Measurements from ENCODE around the gene PRKAG3. TPM values are rescaled to one million over a fixed set of nuclear protein-coding genes. Genes with fewer than 3 reads are reported as not detected.
"Not testable (repeated sequence)": the region's sequence is repeated elsewhere in the genome, so short reads cannot be mapped to it uniquely, and the experiment has no call there.

The PRKAG3 gene
- total and polyA plus RNA-seq, 9 of the 15 experiments (the other 6 are each of a cell fraction or from before 2014, with no cell fraction given) = not detected

DNA sequence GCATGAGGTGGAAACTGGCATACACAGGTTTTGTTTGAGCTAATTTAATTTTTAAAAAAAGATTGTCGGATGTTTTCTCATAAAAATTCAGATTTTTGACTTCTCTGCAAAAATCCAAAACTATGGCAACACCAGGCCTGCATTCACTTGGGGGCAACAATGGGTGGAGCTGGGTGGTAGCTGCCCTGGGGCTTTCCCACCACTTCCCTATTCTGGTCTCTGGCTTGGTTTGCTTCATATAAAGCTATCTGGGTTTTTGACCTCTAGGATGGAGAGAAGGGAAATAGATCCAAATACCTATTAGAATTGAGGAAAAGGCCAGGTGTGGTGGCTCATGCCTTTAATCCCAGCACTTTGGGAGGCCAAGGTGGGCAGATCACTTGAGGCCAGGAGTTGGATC lies 55.1 kb downstream of the PRKAG3 start (continued):
- TF ChIP-seq, protein P1, sequence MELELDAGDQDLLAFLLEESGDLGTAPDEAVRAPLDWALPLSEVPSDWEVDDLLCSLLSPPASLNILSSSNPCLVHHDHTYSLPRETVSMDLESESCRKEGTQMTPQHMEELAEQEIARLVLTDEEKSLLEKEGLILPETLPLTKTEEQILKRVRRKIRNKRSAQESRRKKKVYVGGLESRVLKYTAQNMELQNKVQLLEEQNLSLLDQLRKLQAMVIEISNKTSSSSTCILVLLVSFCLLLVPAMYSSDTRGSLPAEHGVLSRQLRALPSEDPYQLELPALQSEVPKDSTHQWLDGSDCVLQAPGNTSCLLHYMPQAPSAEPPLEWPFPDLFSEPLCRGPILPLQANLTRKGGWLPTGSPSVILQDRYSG (tag; conservative IDR thresholded peaks at IDR 0.05; ENCODE audit: low read depth) = no peak

DNA sequence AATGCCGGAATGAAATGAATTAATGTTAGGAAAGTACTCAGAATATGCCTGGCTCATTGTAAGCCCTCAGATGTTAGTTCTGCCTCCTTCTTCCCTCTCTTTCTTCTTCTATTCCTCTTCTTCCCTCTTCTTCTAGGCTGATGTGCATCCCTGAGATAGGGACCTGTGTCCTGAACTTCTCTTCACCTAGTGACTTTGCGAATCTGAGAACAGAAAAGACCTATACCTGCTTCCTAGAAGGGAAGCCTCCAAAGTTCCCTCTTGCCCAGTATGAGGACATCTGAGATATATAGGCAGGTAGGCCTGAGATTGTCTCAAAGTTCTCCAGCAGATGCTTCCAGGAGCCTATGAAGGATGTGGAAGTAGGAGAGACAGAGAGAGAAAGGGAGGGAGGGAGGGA lies 57.7 kb downstream of the PRKAG3 start:
- Histone ChIP-seq H4K20me1 (replicated peaks; ENCODE audit: control insufficient read depth, insufficient read depth, low read length) (no peaks in the 10 kb centered on the region), H3K79me2 (ENCODE audit: control insufficient read depth, insufficient read depth, low read length) (no peaks in the 10 kb centered on the region), H3K4me2 (ENCODE audit: insufficient read depth, low read length) (no peak overlapping the region), H3K4me1 (replicated peaks in 1 of 2; ENCODE audit: control insufficient read depth in 2 of 2, insufficient read depth in 2 of 2, low read length in 2 of 2) (no peaks in the 10 kb centered on the region), H3K36me3 (ENCODE audit: control insufficient read depth, insufficient read depth, low read length) (no peaks in the 10 kb centered on the region), H2AFZ (ENCODE audit: low read depth, low read length) (no peak overlapping the region), H3K27me3 (ENCODE audit: control insufficient read depth in 2 of 2, insufficient read depth in 2 of 2, low read length in 2 of 2) (peaks cover 0 to 4% of the 10 kb centered on the region in 2 experiments; a peak in 2 of 5 replicates), H3K9me3 (replicated peaks; ENCODE audit: control insufficient read depth, insufficient read depth, low read depth, low read length) (no peaks in the 10 kb centered on the region), H3K9me1 (ENCODE audit: control insufficient read depth, insufficient read depth, low read length) (no peaks in the 10 kb centered on the region), H3K9ac (ENCODE audit: insufficient read depth in 1 of 2, low read depth in 2 of 2, low read length in 2 of 2) (no peak overlapping the region), H3K27ac (ENCODE audit: extremely low read depth, low read depth, low read length) (no peak overlapping the region), H3K4me3 (no peak overlapping the region)
- FAIRE-seq (no peak), DNase-seq (ENCODE audit: extremely low read depth in 1 of 4, low spot score in 3 of 4) (no peak), ATAC-seq (no peak)
- in situ Hi-C loops (cut with MboI) = no loop called here
- TF ChIP-seq PBX2 (CRISPR knock-in tag; IDR thresholded peaks at IDR 0.05; ENCODE audit: low read depth) = no peak
- no peak for TF ChIP-seq PBX2 (tag; conservative IDR thresholded peaks at IDR 0.05; ENCODE audit: low read depth)
- TF ChIP-seq TOE1 (IDR thresholded peaks at IDR 0.05; ENCODE audit: borderline replicate concordance) = no peak
- no peak for TF ChIP-seq TOE1 (CRISPR knock-in tag; IDR thresholded peaks at IDR 0.05; ENCODE audit: borderline replicate concordance, low read depth)
- TF ChIP-seq RUNX1 (IDR thresholded peaks at IDR 0.05; ENCODE audit: low read depth) = no peak
- TF ChIP-seq POLR2G (IDR thresholded peaks at IDR 0.05; ENCODE audit: low read depth, low read length) = no peak
- TF ChIP-seq NR1H2 (CRISPR knock-in tag; IDR thresholded peaks at IDR 0.05) = no peak
- no peak for TF ChIP-seq STAT5A (IDR thresholded peaks at IDR 0.05; ENCODE audit: borderline replicate concordance, low read length)
- CTCF ChIA-PET (ENCODE audit: low intra/inter-chr PET ratio) = no interaction called here
- WGBS (ENCODE audit: insufficient coverage, low coverage, missing lambda C conversion rate) = 4% methylated on average over 2 of the region's 2 CpGs
- intact Hi-C loops (cut with micrococcal nuclease) = no loop called here
- POLR2A ChIA-PET = no interaction called here
- BruUV-seq (replicated peaks) = no TSS peak

DNA sequence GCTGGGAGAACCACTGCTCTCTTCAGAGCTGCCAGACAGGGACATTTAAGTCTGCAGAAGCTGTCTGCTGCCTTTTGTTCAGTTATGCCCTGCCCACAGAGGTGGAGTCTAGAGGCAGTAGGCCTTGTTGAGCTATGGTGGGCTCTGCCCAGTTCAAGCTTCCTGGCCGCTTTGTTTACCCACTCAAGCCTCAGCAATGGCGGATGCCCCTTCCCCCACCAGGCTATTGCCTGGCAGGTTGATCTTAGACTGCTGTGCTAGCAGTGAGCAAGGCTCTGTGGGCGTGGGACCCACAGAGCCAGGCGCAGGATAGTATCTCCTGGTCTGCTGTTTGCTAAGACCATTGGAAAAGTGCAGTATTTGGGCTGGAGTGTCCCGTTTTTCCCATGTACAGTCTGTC lies 58.8 kb downstream of the PRKAG3 start:
- H3K9me3 ChIP-seq (replicated peaks; ENCODE audit: control insufficient read depth, insufficient read depth, low read depth, low read length); H3K4me2 ChIP-seq (ENCODE audit: insufficient read depth, low read length); H3K9ac ChIP-seq (ENCODE audit: insufficient read depth in 1 of 2, low read depth in 2 of 2, low read length in 2 of 2); H3K9me1 ChIP-seq (ENCODE audit: control insufficient read depth, insufficient read depth, low read length); H3K27me3 ChIP-seq (ENCODE audit: control insufficient read depth in 2 of 2, insufficient read depth in 2 of 2, low read length in 2 of 2); in situ Hi-C loops (cut with MboI); H3K36me3 ChIP-seq (ENCODE audit: control insufficient read depth, insufficient read depth, low read length); BruUV-seq (replicated peaks); intact Hi-C loops (cut with micrococcal nuclease); H2AFZ ChIP-seq (ENCODE audit: low read depth, low read length); H3K27ac ChIP-seq (ENCODE audit: extremely low read depth, low read depth, low read length); H3K4me1 ChIP-seq (replicated peaks in 1 of 2; ENCODE audit: control insufficient read depth in 2 of 2, insufficient read depth in 2 of 2, low read length in 2 of 2); CTCF ChIA-PET (ENCODE audit: low intra/inter-chr PET ratio); FAIRE-seq; ATAC-seq; H3K79me2 ChIP-seq (ENCODE audit: control insufficient read depth, insufficient read depth, low read length); H3K4me3 ChIP-seq; H4K20me1 ChIP-seq (replicated peaks; ENCODE audit: control insufficient read depth, insufficient read depth, low read length); DNase-seq (ENCODE audit: extremely low read depth in 1 of 4, low spot score in 3 of 4): not testable (repeated sequence)
- 0% methylated on average over 5 of the region's 5 CpGs for WGBS (ENCODE audit: insufficient coverage, low coverage, missing lambda C conversion rate)
- POLR2A ChIA-PET = interaction anchor here (0.6 kb wide), 2 partner anchors 27 to 214 kb away, joined by 3 read pairs; no protein-coding TSS in a partner anchor

Data from K562 (cell line).